NCI-H187 treated with DMSO at 0.1 percent for 48 hours (cell line): ENCODE data around the gene TSPAN10.
"Not testable (repeated sequence)": the region's sequence is repeated elsewhere in the genome, so short reads cannot be mapped to it uniquely, and the experiment has no call there.

Experiments used
- DNase-seq: peaks from one replicate; lab custom pipeline; 2025; lab: John Stamatoyannopoulos, UW

TSPAN10 gene

GRCh38 chr17:81636505-81637288 is at the start of gene TSPAN10, which contains the start of gene NPLOC4:
Gene TSPAN10, plus strand, starts transcription at chr17:81637196. Its CDS starts 5,217 bp downstream, at chr17:81642413.
Gene NPLOC4, minus strand, starts transcription at chr17:81637112. Its CDS starts 182 bp downstream, at chr17:81636930.
- DNase-seq: peak; percentile 29

- DNase-seq: no peak
Measured at GRCh38 chr17:81589612-81590011, 47.4 kb upstream of the TSPAN10 start.

GRCh38 chr17:81590121-81590520 is 46.9 kb upstream of the TSPAN10 start:
- DNase-seq: no peak

- DNase-seq: no peak
Measured at GRCh38 chr17:81591971-81592370, 45.0 kb upstream of the TSPAN10 start.

GRCh38 chr17:81593105-81593871 is 43.7 kb upstream of the TSPAN10 start:
- no peak for DNase-seq

- DNase-seq: no peak
Measured at GRCh38 chr17:81599719-81600486, 37.1 kb upstream of the TSPAN10 start.

- no peak for DNase-seq
Measured at GRCh38 chr17:81601525-81602120, 35.4 kb upstream of the TSPAN10 start.

- no peak for DNase-seq
Measured at GRCh38 chr17:81603846-81604610, 33.0 kb upstream of the TSPAN10 start.

- DNase-seq: no peak
Measured at GRCh38 chr17:81607431-81607830, 29.6 kb upstream of the TSPAN10 start.

GRCh38 chr17:81608082-81608481 is 28.9 kb upstream of the TSPAN10 start:
- DNase-seq: no peak

- DNase-seq: no peak
Measured at GRCh38 chr17:81608605-81609004, 28.4 kb upstream of the TSPAN10 start.

- no peak for DNase-seq
Measured at GRCh38 chr17:81609541-81610311, 27.3 kb upstream of the TSPAN10 start.

- DNase-seq: no peak
Measured at GRCh38 chr17:81612172-81612970, 24.6 kb upstream of the TSPAN10 start.

GRCh38 chr17:81615401-81615930 is 21.5 kb upstream of the TSPAN10 start:
- DNase-seq: no peak

GRCh38 chr17:81616877-81617276 is 20.1 kb upstream of the TSPAN10 start:
- no peak for DNase-seq

GRCh38 chr17:81618307-81618706 is 18.7 kb upstream of the TSPAN10 start:
- DNase-seq: not testable (repeated sequence)

- DNase-seq: no peak
Measured at GRCh38 chr17:81621494-81622130, 15.4 kb upstream of the TSPAN10 start.

GRCh38 chr17:81630274-81630673 is 6.7 kb upstream of the TSPAN10 start:
- no peak for DNase-seq

GRCh38 chr17:81631482-81631881 is 5.5 kb upstream of the TSPAN10 start:
- no peak for DNase-seq
